Sigmoid colon (tissue), 7 donors: ENCODE results near the gene LAMTOR2. TPM values are rescaled to one million over a fixed set of nuclear protein-coding genes. Genes with fewer than 3 reads are reported as not detected.
A peak's percentile ranks its signal among the peaks of the same experiment; 100 is the strongest.

Experiments used
- DNase-seq: peaks from one replicate; pipeline ENCODE4 v3.0.0-alpha.2; 2019
- H3K27ac ChIP-seq, 4 donors: fragments of 200-600 bp; sonication (generic); one replicate each; pipeline ENCODE4 v1.5.1; 2016 to 2019; ENCODE audit warnings: mild to moderate bottlenecking in 1 of 4
- H3K27me3 ChIP-seq, 3 donors: fragments of 200-600 bp; sonication (generic); one replicate each; pipeline ENCODE4 v1.5.1; 2019; ENCODE audit warnings: mild to moderate bottlenecking in 1 of 3
- H3K36me3 ChIP-seq, 4 donors: fragments of 200-600 bp; sonication (generic); one replicate each; pipeline ENCODE4 v1.5.1; 2016 to 2019
- H3K4me1 ChIP-seq, 4 donors: fragments of 200-600 bp; sonication (generic); one replicate each; pipeline ENCODE4 v1.5.1; 2017 to 2019
- H3K4me3 ChIP-seq, 4 donors: fragments of 200-600 bp; sonication (generic); one replicate each; pipeline ENCODE4 v1.5.1; 2017 to 2019; ENCODE audit warnings: mild to moderate bottlenecking in 2 of 4, moderate library complexity in 1 of 4
- H3K9me3 ChIP-seq, 4 donors: fragments of 200-600 bp in 3 of 4; sonication (generic) in 3 of 4; one replicate each; pipeline versions ENCODE4 v1.5.1 to v1.6.1; 2013 to 2019
- CTCF ChIP-seq, 4 experiments: fragments of 450-650 bp in 3 of 4; fragments of 200-600 bp in 1 of 4; IDR thresholded peaks; one replicate each; pipeline ENCODE4 v1.5.1; 2016 to 2019; ENCODE audit warnings: antibody characterized with exemption in 4 of 4, mild to moderate bottlenecking in 3 of 4, moderate library complexity in 2 of 4
- EP300 ChIP-seq, 4 donors: sonication (generic); formaldehyde crosslinking; IDR thresholded peaks; one replicate each; pipeline ENCODE4 v1.6.1; 2017; ENCODE audit warnings: antibody characterized with exemption in 4 of 4
- POLR2A ChIP-seq, 2 donors: fragments of 450-650 bp; IDR thresholded peaks; one replicate each; pipeline ENCODE4 v1.6.1; 2016; ENCODE audit warnings: antibody characterized with exemption in 2 of 2, mild to moderate bottlenecking in 2 of 2, moderate library complexity in 2 of 2
- POLR2AphosphoS5 ChIP-seq, 4 donors: sonication (generic); formaldehyde crosslinking; IDR thresholded peaks; one replicate each; pipeline ENCODE4 v1.6.1; 2017; ENCODE audit warnings: antibody characterized with exemption in 4 of 4
- WGBS, 2 donors: extraction: QIAGEN DNeasy Blood & Tissue Kit; methylation state at CpG; one replicate each; pipeline ENCODE4 v1.1.7; 2013; 5-methylcytosine and 5-hydroxymethylcytosine counted together
- intact Hi-C: fragments of 100-400 bp; cut with DNase I; formaldehyde crosslinking; loops from one replicate; pipeline ENCODE4 v1.15.1; 2023
- polyA plus RNA-seq, 3 donors: library from polyadenylated mRNA; stranded (reverse); fragments of 200-250 nt; gene quantifications; one replicate each; pipeline ENCODE4 v1.2.3, GENCODE V29; 2013
- total RNA-seq, 4 donors: library from RNA; depleted of rRNA; stranded (reverse); fragments of >200 nt; gene quantifications; one replicate each; pipeline ENCODE4 v1.1.0, GENCODE V29; 2016
- donor health status: healthy with polysubstance abuse.
- donor health status: Bipolar disorder and iron deficiency.
- donor health status: healthy.

Gene LAMTOR2
- total and polyA plus RNA-seq, 7 donors = 55.4 to 245 (median 86.4) TPM

DNA sequence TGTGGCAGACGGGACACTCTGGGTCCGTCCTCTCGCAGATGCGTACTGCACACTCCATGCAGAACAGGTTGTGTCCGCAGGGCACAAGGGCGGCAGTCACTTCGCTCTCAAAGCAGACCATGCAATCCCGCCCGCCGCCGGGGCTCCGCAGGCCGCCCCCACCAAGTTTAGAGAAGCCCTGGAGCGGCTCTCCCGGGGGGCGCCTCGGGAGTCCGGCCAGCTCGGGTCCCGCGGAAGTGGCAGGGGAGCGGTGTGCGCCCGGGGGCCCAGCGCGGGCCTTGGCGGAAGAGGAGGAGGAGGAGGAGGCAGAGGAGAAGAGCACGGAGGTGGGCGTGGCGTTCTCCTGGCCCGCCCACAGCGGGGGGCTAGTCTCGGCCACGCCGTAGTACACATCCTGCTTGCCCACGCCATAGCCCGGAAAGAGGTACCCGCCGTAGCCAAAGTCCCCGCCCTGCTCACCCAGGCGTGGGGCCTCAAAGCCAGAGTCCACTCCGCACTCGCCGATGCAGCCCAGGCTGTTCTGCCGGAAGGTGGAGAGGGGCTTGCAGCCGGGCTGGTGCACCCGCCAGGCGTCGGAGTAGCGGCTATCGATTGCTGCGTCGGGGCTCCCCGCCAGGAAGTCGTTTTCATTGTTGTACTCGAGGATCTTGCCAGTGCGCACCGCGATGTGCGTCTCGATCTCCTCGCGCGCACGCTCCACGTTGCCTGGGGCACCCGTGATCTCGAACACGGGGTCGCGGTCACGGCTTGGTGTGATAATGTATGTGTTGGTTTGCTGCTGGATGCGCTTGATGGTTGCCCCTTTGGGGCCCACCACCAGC is 22.2 kb downstream of the LAMTOR2 start:
- peaks cover 0 to 4% (median 0%) of the 10 kb centered on the region in 3 donors for H3K27me3 ChIP-seq
- peak overlapping the region; percentile 48 to 71 (median 58) for H3K4me3 ChIP-seq
- no peaks in the 10 kb centered on the region for H3K9me3 ChIP-seq
- intact Hi-C loops = no loop called here
- no peaks in the 10 kb centered on the region for H3K36me3 ChIP-seq
- TF ChIP-seq CTCF (IDR thresholded peaks at IDR 0.05) = no peak
- peak; percentile 30 to 38 for TF ChIP-seq POLR2A (IDR thresholded peaks at IDR 0.05)
- peak; percentile 35 to 83 (median 62) for TF ChIP-seq POLR2AphosphoS5 (IDR thresholded peaks at IDR 0.05)
- TF ChIP-seq EP300 (IDR thresholded peaks at IDR 0.05) = no peak
- H3K27ac ChIP-seq = peak overlapping the region; percentile 57 to 73 (median 61)
- peak; percentile 78 for DNase-seq
- peaks cover 0 to 24% (median 19%) of the 10 kb centered on the region in 4 donors for H3K4me1 ChIP-seq
- WGBS, 2 donors = 71 to 89% methylated on average over 73 of the region's 73 CpGs

DNA sequence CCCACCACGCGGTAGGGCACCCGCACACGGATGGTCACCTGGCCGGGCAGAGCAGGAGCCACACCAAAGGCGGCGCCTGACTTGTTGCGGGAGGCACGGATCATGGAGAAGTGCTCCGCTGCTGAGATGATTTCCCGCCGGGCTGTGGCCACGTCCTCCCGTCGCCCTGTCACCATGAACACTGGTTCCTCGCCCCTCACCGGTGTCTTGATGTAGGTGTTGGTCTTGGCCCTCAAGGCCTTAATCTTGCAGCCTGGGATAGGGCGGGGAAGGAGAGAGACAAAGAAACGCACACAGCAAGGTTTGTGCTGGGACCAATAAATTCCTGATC is 22.8 kb downstream of the LAMTOR2 start:
- H3K4me3 ChIP-seq = peak overlapping the region in 3 of 4 donors; percentile 48 to 71 (median 66)
- H3K27ac ChIP-seq = peak overlapping the region in 3 of 4 donors; percentile 59 to 73 (median 63)
- H3K36me3 ChIP-seq = no peaks in the 10 kb centered on the region
- no peak for TF ChIP-seq EP300 (IDR thresholded peaks at IDR 0.05)
- TF ChIP-seq CTCF (IDR thresholded peaks at IDR 0.05) = no peak
- no peak for TF ChIP-seq POLR2A (IDR thresholded peaks at IDR 0.05)
- no peak for TF ChIP-seq POLR2AphosphoS5 (IDR thresholded peaks at IDR 0.05)
- WGBS, 2 donors = 93% methylated on average over 19 of the region's 19 CpGs
- H3K9me3 ChIP-seq = no peaks in the 10 kb centered on the region
- H3K27me3 ChIP-seq = no peaks in the 10 kb centered on the region
- peaks cover 0 to 28% (median 24%) of the 10 kb centered on the region in 4 donors for H3K4me1 ChIP-seq
- DNase-seq = no peak
- intact Hi-C loops = no loop called here

- TF ChIP-seq EP300 (IDR thresholded peaks at IDR 0.05) (no peak), POLR2AphosphoS5 (IDR thresholded peaks at IDR 0.05) (no peak), POLR2A (IDR thresholded peaks at IDR 0.05) (no peak), CTCF (IDR thresholded peaks at IDR 0.05) (no peak)
- Histone ChIP-seq H3K27me3 (no peaks in the 10 kb centered on the region), H3K9me3 (no peaks in the 10 kb centered on the region), H3K4me1 (peaks cover 0 to 37% (median 32%) of the 10 kb centered on the region in 4 donors), H3K36me3 (no peaks in the 10 kb centered on the region), H3K4me3 (no peak overlapping the region), H3K27ac (no peak overlapping the region)
- intact Hi-C loops = no loop called here
- no peak for DNase-seq
- 78 to 87% methylated on average over 5 of the region's 5 CpGs for WGBS, 2 donors
These were observed 24.1 kb downstream of the LAMTOR2 start for GRCh38 chr1:156078728-156079127.

GRCh38 chr1:156079762-156080161 is 25.2 kb downstream of the LAMTOR2 start:
- Histone ChIP-seq H3K27ac (no peak overlapping the region), H3K36me3 (no peaks in the 10 kb centered on the region), H3K4me1 (peaks cover 0 to 43% (median 35%) of the 10 kb centered on the region in 4 donors), H3K27me3 (no peaks in the 10 kb centered on the region), H3K9me3 (no peaks in the 10 kb centered on the region), H3K4me3 (no peak overlapping the region)
- 87 to 89% methylated on average over 5 of the region's 5 CpGs for WGBS, 2 donors
- TF ChIP-seq POLR2AphosphoS5 (IDR thresholded peaks at IDR 0.05) = no peak
- no peak for DNase-seq
- intact Hi-C loops = no loop called here

DNA sequence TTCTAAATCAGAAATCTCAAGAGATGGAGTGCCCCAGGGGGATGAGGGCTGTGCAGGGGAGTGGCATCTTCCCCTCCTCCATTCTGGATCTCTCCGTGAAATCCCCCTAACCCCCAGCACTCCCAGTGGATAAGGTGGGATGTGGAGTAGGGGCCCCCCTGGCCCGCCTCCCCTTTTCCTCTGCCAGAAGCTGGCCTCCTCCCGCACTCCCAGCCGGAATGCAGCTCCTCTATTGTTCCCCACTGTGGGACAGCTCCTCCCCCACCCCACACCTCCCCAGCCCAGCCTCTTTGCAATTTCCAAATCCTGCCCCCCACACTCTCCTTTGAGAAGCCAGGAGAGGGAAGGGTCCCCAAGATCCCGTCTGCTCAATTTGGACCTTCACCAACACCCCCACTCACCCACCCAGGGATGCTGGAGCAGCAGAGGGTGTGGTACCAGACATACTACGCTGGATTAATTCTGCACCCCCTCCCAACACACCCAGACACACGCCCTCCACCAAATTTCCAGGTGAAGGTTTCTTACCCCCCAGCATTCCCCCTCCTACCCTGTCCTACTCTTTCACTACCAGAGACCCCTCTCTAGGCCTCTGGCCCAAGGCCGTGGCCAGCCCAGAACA is 25.8 kb downstream of the LAMTOR2 start:
- 69 to 77% methylated on average over 8 of the region's 8 CpGs for WGBS, 2 donors

More for the DNA sequence above, 25.8 kb downstream of the LAMTOR2 start:
- DNase-seq = no peak
- Histone ChIP-seq H3K4me1 (peaks cover 0 to 43% (median 32%) of the 10 kb centered on the region in 4 donors), H3K9me3 (no peaks in the 10 kb centered on the region), H3K36me3 (no peaks in the 10 kb centered on the region), H3K4me3 (no peak overlapping the region), H3K27me3 (no peaks in the 10 kb centered on the region), H3K27ac (no peak overlapping the region)
- TF ChIP-seq CTCF (IDR thresholded peaks at IDR 0.05) = no peak
- no peak for TF ChIP-seq POLR2A (IDR thresholded peaks at IDR 0.05)
- intact Hi-C loops = no loop called here
